H9 (cell line): ENCODE measurements around the gene ANKS1B. TPM values are rescaled to one million over a fixed set of nuclear protein-coding genes. Genes with fewer than 3 reads are reported as not detected.

Source experiments
- DNase-seq: peaks from one replicate; pipeline ENCODE4 v3.0.0-alpha.2; 2017
- H2AFZ ChIP-seq: one replicate; pipeline ENCODE4 v1.6.1; 2013; ENCODE audit warnings: mild to moderate bottlenecking, low read length, control low read depth, moderate library complexity
- H2AK5ac ChIP-seq: 2 replicates; pipeline ENCODE4 v1.6.1; 2013; ENCODE audit warnings: low read length, control low read depth, mixed read lengths; ENCODE audit not compliant: insufficient read length
- H2BK120ac ChIP-seq: one replicate; pipeline ENCODE4 v1.6.1; 2013; ENCODE audit warnings: low read depth, mild to moderate bottlenecking, low read length, control low read depth, inconsistent platforms; ENCODE audit not compliant: poor library complexity, severe bottlenecking
- H2BK12ac ChIP-seq: 2 replicates; pipeline ENCODE4 v1.6.1; 2013; ENCODE audit warnings: low read length, control low read depth, mixed read lengths, low read depth; ENCODE audit not compliant: insufficient read length
- H2BK15ac ChIP-seq: 2 replicates; pipeline ENCODE4 v1.6.1; 2013; ENCODE audit warnings: low read depth, low read length, control low read depth
- H2BK20ac ChIP-seq: one replicate; pipeline ENCODE4 v1.6.1; 2013; ENCODE audit warnings: low read depth, mild to moderate bottlenecking, low read length, control low read depth, inconsistent platforms; ENCODE audit not compliant: poor library complexity, severe bottlenecking
- H2BK5ac ChIP-seq: 2 replicates; pipeline ENCODE4 v1.6.1; 2013; ENCODE audit warnings: low read length, control low read depth, mixed read lengths; ENCODE audit not compliant: insufficient read length
- H3K14ac ChIP-seq: 2 replicates; pipeline ENCODE4 v1.6.1; 2013; ENCODE audit warnings: low read length, control low read depth; ENCODE audit not compliant: insufficient read depth
- H3K18ac ChIP-seq: 2 replicates; pipeline ENCODE4 v1.6.1; 2013; ENCODE audit warnings: low read depth, mild to moderate bottlenecking, mixed read lengths, low read length, control low read depth; ENCODE audit not compliant: insufficient read length
- H3K23ac ChIP-seq: 2 replicates; pipeline ENCODE4 v1.6.1; 2013; ENCODE audit warnings: low read length, control low read depth, mixed read lengths, low read depth; ENCODE audit not compliant: insufficient read length
- H3K23me2 ChIP-seq: 2 replicates; pipeline ENCODE4 v1.6.1; 2013; ENCODE audit warnings: low read depth, mild to moderate bottlenecking, mixed read lengths, low read length, control low read depth; ENCODE audit not compliant: insufficient read length, poor library complexity, severe bottlenecking
- H3K27ac ChIP-seq: 2 replicates; pipeline ENCODE4 v1.5.1; 2013; ENCODE audit warnings: low read length, control low read depth, mixed read lengths, low read depth; ENCODE audit not compliant: insufficient read length
- H3K27me3 ChIP-seq: 2 replicates; pipeline ENCODE4 v1.6.1; 2013; ENCODE audit warnings: low read length, control low read depth, inconsistent platforms; ENCODE audit not compliant: insufficient read depth
- H3K4ac ChIP-seq: 2 replicates; pipeline ENCODE4 v1.6.1; 2013; ENCODE audit warnings: low read depth, mild to moderate bottlenecking, control low read depth, inconsistent platforms, low read length, moderate library complexity
- H3K4me1 ChIP-seq: 2 replicates; pipeline ENCODE4 v1.6.1; 2013; ENCODE audit warnings: low read length, control low read depth, inconsistent platforms; ENCODE audit not compliant: insufficient read depth
- H3K4me2 ChIP-seq: 2 replicates; pipeline ENCODE4 v1.6.1; 2013; ENCODE audit warnings: low read length, control low read depth, mixed read lengths; ENCODE audit not compliant: insufficient read length, insufficient read depth
- H3K56ac ChIP-seq: 2 replicates; pipeline ENCODE4 v1.6.1; 2013; ENCODE audit warnings: low read depth, mild to moderate bottlenecking, mixed read lengths, low read length, control low read depth; ENCODE audit not compliant: insufficient read length
- H3K79me1 ChIP-seq: 2 replicates; pipeline ENCODE4 v1.6.1; 2013; ENCODE audit warnings: low read depth, mild to moderate bottlenecking, moderate library complexity, low read length, control low read depth, inconsistent platforms; ENCODE audit not compliant: insufficient read depth, poor library complexity, severe bottlenecking
- H3K79me2 ChIP-seq: 2 replicates; pipeline ENCODE4 v1.6.1; 2013; ENCODE audit warnings: low read length, control low read depth, inconsistent platforms; ENCODE audit not compliant: insufficient read depth
- H3K9ac ChIP-seq: 2 replicates; pipeline ENCODE4 v1.6.1; 2013; ENCODE audit warnings: low read length, control low read depth, mixed read lengths; ENCODE audit not compliant: insufficient read length; ENCODE audit errors: extremely low read depth
- H3K9me3 ChIP-seq: one replicate; pipeline ENCODE4 v1.6.1; 2013; ENCODE audit warnings: low read depth, low read length, inconsistent platforms; ENCODE audit not compliant: control insufficient read depth
- H3T11ph ChIP-seq: one replicate; pipeline ENCODE4 v1.6.1; 2013; ENCODE audit warnings: mild to moderate bottlenecking, low read length, control low read depth, inconsistent platforms
- H4K20me1 ChIP-seq: one replicate; pipeline ENCODE4 v1.6.1; 2013; ENCODE audit not compliant: control insufficient read depth, insufficient read length, insufficient read depth
- H4K5ac ChIP-seq: 2 replicates; pipeline ENCODE4 v1.6.1; 2013; ENCODE audit warnings: low read depth, mild to moderate bottlenecking, mixed read lengths, low read length, control low read depth; ENCODE audit not compliant: insufficient read length
- H4K8ac ChIP-seq: replicated peaks from 2 replicates; pipeline ENCODE4 v1.6.1; 2013; ENCODE audit warnings: low read length, control low read depth, mixed read lengths, low read depth; ENCODE audit not compliant: insufficient read length
- H4K91ac ChIP-seq: 2 replicates; pipeline ENCODE4 v1.6.1; 2013; ENCODE audit warnings: low read depth, mild to moderate bottlenecking, moderate library complexity, mixed read lengths, low read length, control low read depth; ENCODE audit not compliant: insufficient read length
- H3K27ac Mint-ChIP-seq, 3 experiments: 2 replicates in 2 of 3; 3 replicates in 1 of 3; pipeline ENCODE4 v1.8.0; 2020 to 2021; ENCODE audit warnings: mixed read lengths in 3 of 3, mild to moderate bottlenecking in 1 of 3, moderate library complexity in 1 of 3
- H3K27me3 Mint-ChIP-seq: 2 replicates; pipeline ENCODE4 v1.8.0; 2021; ENCODE audit warnings: low read depth, mild to moderate bottlenecking, moderate library complexity, mixed read lengths
- H3K36me3 Mint-ChIP-seq, 3 experiments: 2 replicates in 2 of 3; 3 replicates in 1 of 3; pipeline ENCODE4 v1.8.0; 2020 to 2021; ENCODE audit warnings: low read depth in 3 of 3, mixed read lengths in 3 of 3; ENCODE audit not compliant: insufficient read depth in 1 of 3
- H3K4me1 Mint-ChIP-seq, 2 experiments: 2 replicates each; pipeline ENCODE4 v1.8.0; 2020; ENCODE audit warnings: mixed read lengths in 2 of 2
- H3K4me3 Mint-ChIP-seq, 2 experiments: 2 replicates in 1 of 2; 3 replicates in 1 of 2; pipeline ENCODE4 v1.8.0; 2020 to 2021; ENCODE audit warnings: mild to moderate bottlenecking in 2 of 2, mixed read lengths in 2 of 2, moderate library complexity in 1 of 2
- H3K9me3 Mint-ChIP-seq, 2 experiments: 2 replicates in 1 of 2; 3 replicates in 1 of 2; pipeline ENCODE4 v1.8.0; 2020; ENCODE audit warnings: mild to moderate bottlenecking in 2 of 2, mixed read lengths in 2 of 2, moderate library complexity in 1 of 2
- WGBS: extraction: QIAGEN DNeasy Blood & Tissue Kit; methylation state at CpG from one replicate; pipeline ENCODE4 v1.1.7; 2013; ENCODE audit warnings: missing lambda C conversion rate, low lambda C conversion rate, mixed read lengths; ENCODE audit not compliant: insufficient read length; ENCODE audit errors: extremely low coverage; 5-methylcytosine and 5-hydroxymethylcytosine counted together
- total RNA-seq: library from RNA; stranded (reverse); gene quantifications from 2 replicates; pipeline ENCODE4 v1.2.1, GENCODE V29; 2021
- TF ChIP-seq, protein P1 (sequence below): fragments of 200-600 bp; sonication (generic); conservative IDR thresholded peaks from 3 replicates; pipeline ENCODE4 v1.8.0; 2021; ENCODE audit warnings: antibody characterized with exemption, mild to moderate bottlenecking

ANKS1B gene
- total RNA-seq, 1 experiment from 2014 or later = 4.1 TPM

DNA sequence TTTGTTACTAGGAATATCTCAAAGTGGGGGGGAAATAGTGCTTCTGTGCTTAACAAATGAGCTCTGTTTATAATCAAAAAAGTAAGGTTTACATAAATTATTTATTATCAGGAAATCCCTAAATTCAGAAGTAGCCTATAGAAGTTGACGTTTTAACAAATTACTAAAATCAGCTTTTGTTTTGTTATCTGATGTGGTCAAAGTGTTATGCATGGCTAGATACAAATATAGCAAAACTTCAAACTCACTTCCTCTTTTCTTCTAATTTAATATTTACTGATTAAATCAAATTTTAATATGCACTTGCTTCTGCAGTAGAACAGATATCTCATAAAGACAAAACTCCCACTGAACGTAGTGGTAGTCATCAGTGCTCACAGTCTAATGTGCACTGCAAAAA lies 289.7 kb downstream of the ANKS1B start:
- no peaks in the 10 kb centered on the region for H3K9me3 ChIP-seq
- H4K91ac ChIP-seq = no peak overlapping the region
- no peak overlapping the region; a peak in 1 of 7 replicates for H3K27ac Mint-ChIP-seq
- no peak overlapping the region for H3K23ac ChIP-seq
- H3K56ac ChIP-seq = no peak overlapping the region
- TF ChIP-seq, protein P1, sequence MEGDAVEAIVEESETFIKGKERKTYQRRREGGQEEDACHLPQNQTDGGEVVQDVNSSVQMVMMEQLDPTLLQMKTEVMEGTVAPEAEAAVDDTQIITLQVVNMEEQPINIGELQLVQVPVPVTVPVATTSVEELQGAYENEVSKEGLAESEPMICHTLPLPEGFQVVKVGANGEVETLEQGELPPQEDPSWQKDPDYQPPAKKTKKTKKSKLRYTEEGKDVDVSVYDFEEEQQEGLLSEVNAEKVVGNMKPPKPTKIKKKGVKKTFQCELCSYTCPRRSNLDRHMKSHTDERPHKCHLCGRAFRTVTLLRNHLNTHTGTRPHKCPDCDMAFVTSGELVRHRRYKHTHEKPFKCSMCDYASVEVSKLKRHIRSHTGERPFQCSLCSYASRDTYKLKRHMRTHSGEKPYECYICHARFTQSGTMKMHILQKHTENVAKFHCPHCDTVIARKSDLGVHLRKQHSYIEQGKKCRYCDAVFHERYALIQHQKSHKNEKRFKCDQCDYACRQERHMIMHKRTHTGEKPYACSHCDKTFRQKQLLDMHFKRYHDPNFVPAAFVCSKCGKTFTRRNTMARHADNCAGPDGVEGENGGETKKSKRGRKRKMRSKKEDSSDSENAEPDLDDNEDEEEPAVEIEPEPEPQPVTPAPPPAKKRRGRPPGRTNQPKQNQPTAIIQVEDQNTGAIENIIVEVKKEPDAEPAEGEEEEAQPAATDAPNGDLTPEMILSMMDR = no peak
- no peaks in the 10 kb centered on the region for H3K79me1 ChIP-seq
- H3K14ac ChIP-seq = no peak overlapping the region
- H3K18ac ChIP-seq = no peak overlapping the region
- H3K4me1 Mint-ChIP-seq = peaks cover 2 to 4% of the 10 kb centered on the region in 2 experiments; a peak in 1 of 4 replicates
- no peak overlapping the region for H2BK5ac ChIP-seq
- no peak overlapping the region for H4K5ac ChIP-seq
- H2BK120ac ChIP-seq = no peak overlapping the region
- no peaks in the 10 kb centered on the region for H3K27me3 Mint-ChIP-seq
- peaks cover 0 to 2% (median 0%) of the 10 kb centered on the region in 3 experiments; a peak in 2 of 7 replicates for H3K36me3 Mint-ChIP-seq
- H3K9ac ChIP-seq = no peak overlapping the region
- no peak overlapping the region for H3K4me3 Mint-ChIP-seq
- no peak overlapping the region for H2BK15ac ChIP-seq
- H3K23me2 ChIP-seq = no peaks in the 10 kb centered on the region
- H2BK12ac ChIP-seq = no peak overlapping the region
- peaks cover 0 to 2% of the 10 kb centered on the region in 2 experiments; a peak in 1 of 5 replicates for H3K9me3 Mint-ChIP-seq
- no peaks in the 10 kb centered on the region for H3K79me2 ChIP-seq
- H2BK20ac ChIP-seq = no peak overlapping the region
- no peak for DNase-seq
- no peaks in the 10 kb centered on the region for H3K27me3 ChIP-seq
- no peak overlapping the region for H2AK5ac ChIP-seq
- H3K4me2 ChIP-seq = no peak overlapping the region
- no peak overlapping the region for H3T11ph ChIP-seq
- H4K8ac ChIP-seq = no peak overlapping the region
- no peak overlapping the region for H3K27ac ChIP-seq
- no peak overlapping the region for H3K4ac ChIP-seq
- no peak overlapping the region for H2AFZ ChIP-seq
- WGBS = no CpG with 5 or more reads among the region's 2 CpGs
- H4K20me1 ChIP-seq = no peaks in the 10 kb centered on the region
- H3K4me1 ChIP-seq = no peaks in the 10 kb centered on the region
